WTC11 (cell line): ENCODE results near the gene GALNT2.

ENCODE experiments used
- JAZF1 ChIP-seq: fragments of 250-450 bp; sonication (Bioruptor Pico); IDR thresholded peaks from 2 replicates; pipeline ENCODE4 v1.9.0; 2021; ENCODE audit warnings: moderate library complexity, mild to moderate bottlenecking, inconsistent platforms
- SP1 ChIP-seq: sonication (generic); formaldehyde crosslinking; conservative IDR thresholded peaks from 2 replicates; pipeline ENCODE4 v1.8.1; 2022; ENCODE audit warnings: missing genetic modification reagents
- TP53 ChIP-seq: sonication (generic); formaldehyde crosslinking; IDR thresholded peaks from 2 replicates; pipeline ENCODE4 v1.8.1; 2023; ENCODE audit warnings: mild to moderate bottlenecking, missing genetic modification reagents
- TF ChIP-seq, protein P1 (sequence below): sonication (generic); formaldehyde crosslinking; IDR thresholded peaks from 2 replicates; pipeline ENCODE4 v1.8.0; 2023; ENCODE audit warnings: missing genetic modification reagents
- TF ChIP-seq, protein P2 (sequence below): fragments of 200-600 bp; IDR thresholded peaks from 2 replicates; pipeline ENCODE4 v1.8.0; 2022; ENCODE audit warnings: antibody characterized with exemption
- TF ChIP-seq, protein P3 (sequence below): sonication (generic); formaldehyde crosslinking; IDR thresholded peaks from 2 replicates; pipeline ENCODE4 v1.8.0; 2022; ENCODE audit warnings: mild to moderate bottlenecking, missing genetic modification reagents

- TF ChIP-seq, protein P1, sequence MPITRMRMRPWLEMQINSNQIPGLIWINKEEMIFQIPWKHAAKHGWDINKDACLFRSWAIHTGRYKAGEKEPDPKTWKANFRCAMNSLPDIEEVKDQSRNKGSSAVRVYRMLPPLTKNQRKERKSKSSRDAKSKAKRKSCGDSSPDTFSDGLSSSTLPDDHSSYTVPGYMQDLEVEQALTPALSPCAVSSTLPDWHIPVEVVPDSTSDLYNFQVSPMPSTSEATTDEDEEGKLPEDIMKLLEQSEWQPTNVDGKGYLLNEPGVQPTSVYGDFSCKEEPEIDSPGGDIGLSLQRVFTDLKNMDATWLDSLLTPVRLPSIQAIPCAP (CRISPR knock-in tag): no peak
- TF ChIP-seq SP1 (CRISPR knock-in tag) (no peak), JAZF1 (CRISPR knock-in tag) (no peak), TP53 (CRISPR knock-in tag) (no peak)
- TF ChIP-seq, protein P2, sequence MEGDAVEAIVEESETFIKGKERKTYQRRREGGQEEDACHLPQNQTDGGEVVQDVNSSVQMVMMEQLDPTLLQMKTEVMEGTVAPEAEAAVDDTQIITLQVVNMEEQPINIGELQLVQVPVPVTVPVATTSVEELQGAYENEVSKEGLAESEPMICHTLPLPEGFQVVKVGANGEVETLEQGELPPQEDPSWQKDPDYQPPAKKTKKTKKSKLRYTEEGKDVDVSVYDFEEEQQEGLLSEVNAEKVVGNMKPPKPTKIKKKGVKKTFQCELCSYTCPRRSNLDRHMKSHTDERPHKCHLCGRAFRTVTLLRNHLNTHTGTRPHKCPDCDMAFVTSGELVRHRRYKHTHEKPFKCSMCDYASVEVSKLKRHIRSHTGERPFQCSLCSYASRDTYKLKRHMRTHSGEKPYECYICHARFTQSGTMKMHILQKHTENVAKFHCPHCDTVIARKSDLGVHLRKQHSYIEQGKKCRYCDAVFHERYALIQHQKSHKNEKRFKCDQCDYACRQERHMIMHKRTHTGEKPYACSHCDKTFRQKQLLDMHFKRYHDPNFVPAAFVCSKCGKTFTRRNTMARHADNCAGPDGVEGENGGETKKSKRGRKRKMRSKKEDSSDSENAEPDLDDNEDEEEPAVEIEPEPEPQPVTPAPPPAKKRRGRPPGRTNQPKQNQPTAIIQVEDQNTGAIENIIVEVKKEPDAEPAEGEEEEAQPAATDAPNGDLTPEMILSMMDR: no peak
- TF ChIP-seq, protein P3, sequence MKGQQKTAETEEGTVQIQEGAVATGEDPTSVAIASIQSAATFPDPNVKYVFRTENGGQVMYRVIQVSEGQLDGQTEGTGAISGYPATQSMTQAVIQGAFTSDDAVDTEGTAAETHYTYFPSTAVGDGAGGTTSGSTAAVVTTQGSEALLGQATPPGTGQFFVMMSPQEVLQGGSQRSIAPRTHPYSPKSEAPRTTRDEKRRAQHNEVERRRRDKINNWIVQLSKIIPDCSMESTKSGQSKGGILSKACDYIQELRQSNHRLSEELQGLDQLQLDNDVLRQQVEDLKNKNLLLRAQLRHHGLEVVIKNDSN (CRISPR knock-in tag): no peak
Observed at GRCh38 chr1:230278376-230278775, 211.3 kb downstream of the GALNT2 start.
